ENCODE measurements around the gene TNS1.

DNA sequence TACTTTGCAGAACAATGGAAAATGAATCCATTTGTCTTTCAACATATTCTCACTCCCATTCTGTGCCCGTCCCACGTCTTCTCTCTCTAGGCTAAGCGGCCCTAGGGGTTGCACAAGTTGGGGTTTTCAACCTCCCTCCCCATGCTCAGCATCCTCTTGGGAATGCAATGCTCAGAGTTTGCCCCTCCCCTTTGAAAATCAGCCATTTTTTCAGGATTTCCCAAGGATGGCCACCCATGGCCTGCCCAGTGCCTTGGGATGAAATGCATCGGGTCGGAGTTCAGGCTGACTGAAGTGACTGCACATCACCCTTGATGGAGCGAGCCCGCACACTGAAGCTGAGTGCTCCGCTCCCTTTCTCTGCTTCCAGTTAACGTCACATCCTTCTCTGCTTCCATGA, 87.9 kb downstream of the TNS1 start:
- TF ChIP-seq, protein P1, sequence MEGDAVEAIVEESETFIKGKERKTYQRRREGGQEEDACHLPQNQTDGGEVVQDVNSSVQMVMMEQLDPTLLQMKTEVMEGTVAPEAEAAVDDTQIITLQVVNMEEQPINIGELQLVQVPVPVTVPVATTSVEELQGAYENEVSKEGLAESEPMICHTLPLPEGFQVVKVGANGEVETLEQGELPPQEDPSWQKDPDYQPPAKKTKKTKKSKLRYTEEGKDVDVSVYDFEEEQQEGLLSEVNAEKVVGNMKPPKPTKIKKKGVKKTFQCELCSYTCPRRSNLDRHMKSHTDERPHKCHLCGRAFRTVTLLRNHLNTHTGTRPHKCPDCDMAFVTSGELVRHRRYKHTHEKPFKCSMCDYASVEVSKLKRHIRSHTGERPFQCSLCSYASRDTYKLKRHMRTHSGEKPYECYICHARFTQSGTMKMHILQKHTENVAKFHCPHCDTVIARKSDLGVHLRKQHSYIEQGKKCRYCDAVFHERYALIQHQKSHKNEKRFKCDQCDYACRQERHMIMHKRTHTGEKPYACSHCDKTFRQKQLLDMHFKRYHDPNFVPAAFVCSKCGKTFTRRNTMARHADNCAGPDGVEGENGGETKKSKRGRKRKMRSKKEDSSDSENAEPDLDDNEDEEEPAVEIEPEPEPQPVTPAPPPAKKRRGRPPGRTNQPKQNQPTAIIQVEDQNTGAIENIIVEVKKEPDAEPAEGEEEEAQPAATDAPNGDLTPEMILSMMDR (IDR thresholded peaks at IDR 0.05; ENCODE audit: poor library complexity) = no peak
- no peak for TF ChIP-seq EZH2 (IDR thresholded peaks at IDR 0.05; ENCODE audit: borderline replicate concordance)

All from hepatocyte (in vitro differentiated cells).